Lower leg skin (tissue), 3 donors: ENCODE data around the gene SMIM34.
"Not testable (repeated sequence)": the region's sequence is repeated elsewhere in the genome, so short reads cannot be mapped to it uniquely, and the experiment has no call there.

Experiments
- CTCF ChIP-seq, 3 donors: fragments of 450-650 bp; IDR thresholded peaks; one replicate each; pipeline ENCODE4 v1.5.1; 2016; ENCODE audit warnings: antibody characterized with exemption in 3 of 3, mild to moderate bottlenecking in 3 of 3, moderate library complexity in 2 of 3
- POLR2A ChIP-seq, 2 donors: fragments of 450-650 bp; IDR thresholded peaks; one replicate each; pipeline ENCODE4 v1.6.1; 2016 to 2017; ENCODE audit warnings: antibody characterized with exemption in 2 of 2, mild to moderate bottlenecking in 1 of 2, moderate library complexity in 1 of 2

DNA sequence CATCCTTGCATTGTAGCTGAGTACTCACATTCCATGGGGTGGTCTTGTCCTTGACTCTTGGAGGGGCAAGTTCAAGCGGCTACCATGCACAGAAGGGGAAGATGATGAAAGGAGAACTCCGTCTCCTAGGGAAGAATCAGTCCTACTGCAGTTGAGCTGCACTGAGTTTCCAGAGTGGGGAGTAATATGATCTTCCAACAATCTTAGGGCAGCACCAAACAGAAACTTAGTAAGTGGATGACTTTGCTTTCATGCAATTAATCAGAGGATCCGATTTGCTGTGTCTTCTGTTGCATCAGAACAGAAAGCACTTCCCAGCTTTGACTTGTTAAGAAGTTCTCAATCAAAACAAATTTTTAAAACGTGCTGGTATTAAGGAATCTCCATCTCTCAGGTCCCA is at the start of gene SMIM34:
- not testable (repeated sequence) for TF ChIP-seq POLR2A, CTCF (IDR thresholded peaks at IDR 0.05)
